H1 (cell line): ENCODE results near the gene TCERG1L. TPM values are rescaled to one million over a fixed set of nuclear protein-coding genes. Genes with fewer than 3 reads are reported as not detected.

ENCODE experiments used
- CTCF ChIA-PET: fragments of 300-600 bp; sonication (Branson Sonifier 250); formaldehyde crosslinking; loops from one replicate; lab custom pipeline; 2021; ENCODE audit not compliant: partially characterized antibody; lab: Charles Lee
- POLR2A ChIA-PET: fragments of 300-600 bp; sonication (Branson Sonifier 250); formaldehyde crosslinking; loops from one replicate; lab custom pipeline; 2021; ENCODE audit warnings: inconsistent platforms; ENCODE audit not compliant: partially characterized antibody; lab: Charles Lee
- DNase-seq, 2 experiments: peaks; one replicate each; pipeline versions ENCODE4 v3.0.0 to v3.0.0-alpha.2; 2010 to 2022; ENCODE audit warnings: low spot score in 2 of 2, low read depth in 1 of 2, mixed read lengths in 1 of 2
- FAIRE-seq: peaks from 2 replicates; lab custom pipeline; 2011; peaks lifted over from hg19 to GRCh38; lab: Jason Lieb, UNC
- H2AFZ ChIP-seq: 2 replicates; pipeline ENCODE4 v1.8.1; 2012; ENCODE audit warnings: low read length, inconsistent platforms
- H2AK5ac ChIP-seq: 2 replicates; pipeline ENCODE4 v1.6.1; 2013; ENCODE audit warnings: low read depth, low read length
- H2BK120ac ChIP-seq: replicated peaks from 2 replicates; pipeline ENCODE3; 2013; ENCODE audit warnings: low read depth, low read length, inconsistent platforms
- H2BK12ac ChIP-seq: 2 replicates; pipeline ENCODE4 v1.6.1; 2013; ENCODE audit warnings: low read depth, low read length
- H2BK15ac ChIP-seq: 2 replicates; pipeline ENCODE4 v1.6.1; 2013; ENCODE audit warnings: low read length
- H2BK20ac ChIP-seq: 2 replicates; pipeline ENCODE4 v1.6.1; 2013; ENCODE audit warnings: low read length
- H2BK5ac ChIP-seq: 2 replicates; pipeline ENCODE4 v1.6.1; 2013; ENCODE audit warnings: low read depth, low read length
- H3K14ac ChIP-seq: 2 replicates; pipeline ENCODE4 v1.6.1; 2013; ENCODE audit warnings: inconsistent platforms; ENCODE audit not compliant: insufficient read length
- H3K18ac ChIP-seq: 2 replicates; pipeline ENCODE4 v1.6.1; 2013; ENCODE audit warnings: low read length; ENCODE audit errors: extremely low read depth
- H3K23ac ChIP-seq: 2 replicates; pipeline ENCODE4 v1.6.1; 2013; ENCODE audit warnings: inconsistent platforms; ENCODE audit not compliant: insufficient read length
- H3K23me2 ChIP-seq: 2 replicates; pipeline ENCODE4 v1.6.1; 2013; ENCODE audit warnings: low read depth, low read length
- H3K27ac ChIP-seq: 2 replicates; pipeline ENCODE4 v1.6.1; 2011; ENCODE audit warnings: low read depth, low read length, inconsistent platforms
- H3K27me3 ChIP-seq, 4 experiments: replicated peaks in 1 of 4; 1 replicate in 1 of 4; 2 replicates in 3 of 4; pipeline versions ENCODE4 v1.6.1 to v1.8.1; 2011 to 2013; ENCODE audit warnings: low read length in 3 of 4, mild to moderate bottlenecking in 3 of 4, inconsistent platforms in 2 of 4, mixed read lengths in 2 of 4, moderate library complexity in 1 of 4; ENCODE audit not compliant: control insufficient read depth in 3 of 4, insufficient read depth in 3 of 4; ENCODE audit errors: extremely low read depth in 1 of 4
- H3K36me3 ChIP-seq, 4 experiments: 2 replicates each; pipeline versions ENCODE4 v1.6.1 to v1.8.1; 2011 to 2013; ENCODE audit warnings: mild to moderate bottlenecking in 4 of 4, low read length in 3 of 4, moderate library complexity in 2 of 4, control low read depth in 1 of 4, inconsistent platforms in 1 of 4; ENCODE audit not compliant: insufficient read depth in 4 of 4, control insufficient read depth in 2 of 4
- H3K4ac ChIP-seq: replicated peaks from 2 replicates; pipeline ENCODE3; 2013; ENCODE audit warnings: low read length, low read depth, mixed read lengths, inconsistent platforms; ENCODE audit not compliant: insufficient read length
- H3K4me1 ChIP-seq, 4 experiments: replicated peaks in 1 of 4; 1 replicate in 1 of 4; 2 replicates in 3 of 4; pipeline versions ENCODE4 v1.6.1 to v1.8.1; 2011 to 2013; ENCODE audit warnings: low read length in 3 of 4, inconsistent platforms in 2 of 4, mixed read lengths in 1 of 4; ENCODE audit not compliant: insufficient read depth in 4 of 4, control insufficient read depth in 3 of 4
- H3K4me2 ChIP-seq, 2 experiments: 2 replicates each; pipeline versions ENCODE4 v1.6.1 to v1.8.1; 2011 to 2013; ENCODE audit warnings: low read depth in 2 of 2, low read length in 2 of 2, control low read depth in 1 of 2, inconsistent platforms in 1 of 2, mild to moderate bottlenecking in 1 of 2; ENCODE audit not compliant: insufficient read depth in 1 of 2
- H3K4me3 ChIP-seq, 4 experiments: fragments of 200-600, 300-600 bp in 1 of 4; sonication (generic), shearing (Covaris generic), sonication (Bioruptor Twin) in 1 of 4; 2 replicates each; pipeline versions ENCODE4 v1.5.1 to v1.8.1; 2011 to 2016; ENCODE audit warnings: low read length in 4 of 4, low read depth in 3 of 4, control low read depth in 2 of 4, inconsistent platforms in 2 of 4, mild to moderate bottlenecking in 2 of 4, mixed read lengths in 1 of 4, moderate library complexity in 1 of 4; ENCODE audit not compliant: insufficient read depth in 2 of 4; ENCODE audit errors: extremely low read depth in 1 of 4
- H3K56ac ChIP-seq: replicated peaks from 2 replicates; pipeline ENCODE3; 2013; ENCODE audit warnings: low read depth, mild to moderate bottlenecking, mixed read lengths, low read length, inconsistent platforms; ENCODE audit not compliant: insufficient read length
- H3K79me1 ChIP-seq: 2 replicates; pipeline ENCODE4 v1.6.1; 2013; ENCODE audit warnings: low read depth, low read length, control low read depth
- H3K79me2 ChIP-seq, 2 experiments: 2 replicates each; pipeline versions ENCODE4 v1.6.1 to v1.8.1; 2012 to 2013; ENCODE audit warnings: low read length in 2 of 2, mild to moderate bottlenecking in 2 of 2, inconsistent platforms in 1 of 2; ENCODE audit not compliant: insufficient read depth in 2 of 2, control insufficient read depth in 1 of 2
- H3K9ac ChIP-seq, 4 experiments: replicated peaks in 1 of 4; 1 replicate in 1 of 4; 2 replicates in 3 of 4; pipeline versions ENCODE4 v1.6.1 to v1.8.1; 2011 to 2013; ENCODE audit warnings: low read depth in 3 of 4, low read length in 3 of 4, control low read depth in 2 of 4, mild to moderate bottlenecking in 2 of 4, moderate library complexity in 2 of 4, inconsistent platforms in 1 of 4; ENCODE audit errors: extremely low read depth in 1 of 4
- H3K9me3 ChIP-seq, 2 experiments: 2 replicates each; pipeline versions ENCODE4 v1.6.1 to v1.8.1; 2012 to 2013; ENCODE audit warnings: mild to moderate bottlenecking in 2 of 2, moderate library complexity in 2 of 2, control low read depth in 1 of 2, inconsistent platforms in 1 of 2, low read depth in 1 of 2, low read length in 1 of 2, mixed read lengths in 1 of 2; ENCODE audit not compliant: insufficient read depth in 2 of 2
- H4K20me1 ChIP-seq, 2 experiments: replicated peaks in 1 of 2; 2 replicates each; pipeline versions ENCODE3 to v1.8.1; 2011 to 2013; ENCODE audit warnings: inconsistent platforms in 2 of 2, low read length in 2 of 2, mild to moderate bottlenecking in 1 of 2; ENCODE audit not compliant: insufficient read depth in 2 of 2, control insufficient read depth in 1 of 2
- H4K5ac ChIP-seq: 2 replicates; pipeline ENCODE4 v1.6.1; 2013; ENCODE audit warnings: low read length, low read depth, mixed read lengths, inconsistent platforms; ENCODE audit not compliant: insufficient read length
- H4K8ac ChIP-seq: 2 replicates; pipeline ENCODE4 v1.8.0; 2013; ENCODE audit warnings: mild to moderate bottlenecking, moderate library complexity, low read length, inconsistent platforms; ENCODE audit not compliant: insufficient read depth; ENCODE audit errors: extremely low read depth
- H4K91ac ChIP-seq: replicated peaks from 2 replicates; pipeline ENCODE3; 2013; ENCODE audit warnings: low read length, mixed read lengths, inconsistent platforms; ENCODE audit not compliant: insufficient read length
- ASH2L ChIP-seq: fragments of 200-600, 300-600 bp; sonication (generic); IDR thresholded peaks from one replicate; pipeline ENCODE4 v1.7.1; 2017; ENCODE audit warnings: low read length
- BCL11A ChIP-seq, 2 experiments: IDR thresholded peaks; one replicate each; pipeline ENCODE4 v1.6.1; 2011; ENCODE audit warnings: low read depth in 2 of 2, low read length in 2 of 2, mild to moderate bottlenecking in 2 of 2
- CREB1 ChIP-seq: IDR thresholded peaks from 2 replicates; pipeline ENCODE4 v1.6.1; 2012; ENCODE audit warnings: inconsistent platforms
- CTCF ChIP-seq, 3 experiments: IDR thresholded peaks; 1 replicate in 2 of 3; 2 replicates in 1 of 3; pipeline versions ENCODE4 v1.5.1 to v1.6.1; 2011; ENCODE audit warnings: low read length in 3 of 3, mild to moderate bottlenecking in 3 of 3, inconsistent platforms in 2 of 3, low read depth in 1 of 3, moderate library complexity in 1 of 3; ENCODE audit not compliant: insufficient read depth in 1 of 3; ENCODE audit errors: control extremely low read depth in 1 of 3
- E2F6 ChIP-seq: IDR thresholded peaks from 2 replicates; pipeline ENCODE4 v1.6.1; 2012; ENCODE audit warnings: inconsistent platforms
- FOSL1 ChIP-seq: IDR thresholded peaks from 2 replicates; pipeline ENCODE4 v1.6.1; 2011; ENCODE audit warnings: mild to moderate bottlenecking, low read depth, low read length, moderate library complexity; ENCODE audit not compliant: insufficient read depth
- RXRA ChIP-seq: IDR thresholded peaks from 2 replicates; pipeline ENCODE4 v1.6.1; 2011; ENCODE audit warnings: low read depth, mild to moderate bottlenecking, low read length, moderate library complexity; ENCODE audit not compliant: insufficient read depth
- SP2 ChIP-seq: IDR thresholded peaks from 2 replicates; pipeline ENCODE4 v1.6.1; 2012; ENCODE audit warnings: mild to moderate bottlenecking, low read length, inconsistent platforms
- TBP ChIP-seq: IDR thresholded peaks from 2 replicates; pipeline ENCODE4 v1.6.1; 2011; ENCODE audit warnings: low read depth, low read length, improper control_type of control experiment
- WGBS, 2 experiments: shearing (Covaris generic) in 1 of 2; methylation state at CpG; one replicate each; pipeline versions ENCODE4 v1.1.6 to v1.1.7; 2013 to 2015; ENCODE audit warnings: low lambda C conversion rate in 2 of 2, mixed read lengths in 2 of 2, inconsistent platforms in 1 of 2, low coverage in 1 of 2, missing lambda C conversion rate in 1 of 2; ENCODE audit not compliant: insufficient replicate concordance in 2 of 2, insufficient coverage in 1 of 2, insufficient read length in 1 of 2; ENCODE audit errors: extremely low coverage in 1 of 2, missing lambda C conversion rate in 1 of 2; 5-methylcytosine and 5-hydroxymethylcytosine counted together
- polyA plus RNA-seq, 7 experiments: library from polyadenylated mRNA; depleted of rRNA in 3 of 7; stranded (reverse) in 5 of 7; unstranded in 2 of 7; fragments of >200 nt in 5 of 7; fragments of 200-250 nt in 2 of 7; gene quantifications; 1 replicate in 5 of 7; 2 replicates in 1 of 7; 4 replicates in 1 of 7; pipeline versions ENCODE4 v1.2.1 to v1.2.3, GENCODE V29; 2011 to 2013; ENCODE audit warnings: missing spikeins in 2 of 7, mixed read lengths in 2 of 7
- total RNA-seq: library from RNA; stranded (reverse); fragmentation: NEBNext Ultra II Directional; extraction: Animal tissue kit (Norgen Biotek cat#: 25700); gene quantifications from 2 replicates; pipeline ENCODE4 v1.2.1, GENCODE V29; 2021

TCERG1L gene
- total and polyA plus RNA-seq, 2 of the 8 experiments (the other 6 are each of a cell fraction or from before 2014, with no cell fraction given), result 3.9 to 6.9 TPM

- FAIRE-seq, result no peak
- H4K5ac ChIP-seq, result no peak overlapping the region
- no peak overlapping the region for H2AK5ac ChIP-seq
- H3K79me1 ChIP-seq, result no peaks in the 10 kb centered on the region; the same call in 1 of the 2 replicates
- no peaks in the 10 kb centered on the region for H3K27me3 ChIP-seq
- H4K8ac ChIP-seq, result peak overlapping the region; percentile 28; the same call in 1 of the 2 replicates
- DNase-seq, result no peak
- H2BK5ac ChIP-seq, result no peak overlapping the region
- no peak overlapping the region for H3K56ac ChIP-seq
- no peak overlapping the region for H3K4me2 ChIP-seq
- CTCF ChIA-PET, result interaction anchor here (0.7 to 1.0 kb wide), 2 partner anchors 29 to 47 kb away, joined by 3 read pairs; no protein-coding TSS in a partner anchor
- POLR2A ChIA-PET, result no interaction called here
- no peaks in the 10 kb centered on the region for H3K23me2 ChIP-seq
- WGBS, 2 experiments, result 93% methylated on average over 9 of the region's 9 CpGs; no CpG with 5 or more reads in 1 of the 2 experiments
- no peaks in the 10 kb centered on the region for H4K20me1 ChIP-seq
- H2BK15ac ChIP-seq, result no peak overlapping the region
- no peak overlapping the region for H2BK12ac ChIP-seq
- H3K9me3 ChIP-seq, result peaks cover 0 to 5% of the 10 kb centered on the region in 2 experiments; a peak in 1 of 4 replicates
- H2BK120ac ChIP-seq, result no peak overlapping the region
- no peak overlapping the region for H3K4me3 ChIP-seq
- no peak overlapping the region for H2AFZ ChIP-seq
- no peak overlapping the region for H4K91ac ChIP-seq
- no peak overlapping the region for H2BK20ac ChIP-seq
- no peaks in the 10 kb centered on the region for H3K36me3 ChIP-seq
- H3K23ac ChIP-seq, result no peak overlapping the region
- no peak overlapping the region for H3K27ac ChIP-seq
- peaks cover 0 to 8% (median 2%) of the 10 kb centered on the region in 4 experiments; a peak in 3 of 7 replicates for H3K4me1 ChIP-seq
- no peak overlapping the region for H3K18ac ChIP-seq
- H3K14ac ChIP-seq, result no peak overlapping the region
- no peaks in the 10 kb centered on the region for H3K79me2 ChIP-seq
- no peak overlapping the region for H3K9ac ChIP-seq
- no peak overlapping the region for H3K4ac ChIP-seq
- TF ChIP-seq SP2 (no peak), CREB1 (no peak), ASH2L (no peak), BCL11A (IDR thresholded peaks at IDR 0.05; ENCODE audit: low read depth in 2 of 2, low read length in 2 of 2) (no peak), TBP (no peak), E2F6 (no peak), CTCF (IDR thresholded peaks at IDR 0.05; ENCODE audit: control extremely low read depth in 1 of 3, insufficient read depth in 1 of 3, low read depth in 1 of 3, low read length in 3 of 3) (no peak), FOSL1 (no peak), RXRA (no peak)
These were observed 194.5 kb downstream of the TCERG1L start for GRCh38 chr10:131116991-131117375.
